Measurements from ENCODE around the gene MS4A13.
"Not testable (repeated sequence)": the region's sequence is repeated elsewhere in the genome, so short reads cannot be mapped to it uniquely, and the experiment has no call there.

Gene MS4A13

GRCh38 chr11:60530454-60531100 lies 15.4 kb downstream of the MS4A13 start:
- no peak for DNase-seq (ENCODE audit: low spot score)

- not testable (repeated sequence) for DNase-seq (ENCODE audit: low spot score)
Measured at GRCh38 chr11:60532383-60532782, 17.2 kb downstream of the MS4A13 start.

DNA sequence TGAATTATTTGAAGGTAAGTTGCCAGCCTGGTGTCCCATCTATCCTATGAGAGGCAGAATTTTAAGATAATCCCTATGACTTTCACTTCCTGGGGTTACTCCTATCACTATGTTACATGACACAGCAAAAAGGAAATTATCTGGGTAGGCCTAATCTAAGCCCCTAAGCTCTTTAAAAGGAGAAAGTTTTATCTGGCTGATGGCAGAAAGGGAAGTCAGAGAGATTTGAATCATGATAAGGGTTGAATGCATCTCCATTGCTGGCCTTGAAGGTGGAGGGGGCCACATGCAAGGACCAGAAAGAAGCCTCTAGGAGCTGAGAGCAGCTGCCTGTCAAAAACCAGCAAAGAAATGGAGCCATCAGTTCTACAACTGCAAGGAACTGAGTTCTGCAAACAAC lies 23.4 kb downstream of the MS4A13 start:
- not testable (repeated sequence) for DNase-seq (ENCODE audit: low spot score)

- no peak for DNase-seq (ENCODE audit: low spot score)
Measured at GRCh38 chr11:60544077-60544476, 28.9 kb downstream of the MS4A13 start.

- no peak for DNase-seq (ENCODE audit: low spot score)
Measured at GRCh38 chr11:60561254-60561653, 46.1 kb downstream of the MS4A13 start.

DNA sequence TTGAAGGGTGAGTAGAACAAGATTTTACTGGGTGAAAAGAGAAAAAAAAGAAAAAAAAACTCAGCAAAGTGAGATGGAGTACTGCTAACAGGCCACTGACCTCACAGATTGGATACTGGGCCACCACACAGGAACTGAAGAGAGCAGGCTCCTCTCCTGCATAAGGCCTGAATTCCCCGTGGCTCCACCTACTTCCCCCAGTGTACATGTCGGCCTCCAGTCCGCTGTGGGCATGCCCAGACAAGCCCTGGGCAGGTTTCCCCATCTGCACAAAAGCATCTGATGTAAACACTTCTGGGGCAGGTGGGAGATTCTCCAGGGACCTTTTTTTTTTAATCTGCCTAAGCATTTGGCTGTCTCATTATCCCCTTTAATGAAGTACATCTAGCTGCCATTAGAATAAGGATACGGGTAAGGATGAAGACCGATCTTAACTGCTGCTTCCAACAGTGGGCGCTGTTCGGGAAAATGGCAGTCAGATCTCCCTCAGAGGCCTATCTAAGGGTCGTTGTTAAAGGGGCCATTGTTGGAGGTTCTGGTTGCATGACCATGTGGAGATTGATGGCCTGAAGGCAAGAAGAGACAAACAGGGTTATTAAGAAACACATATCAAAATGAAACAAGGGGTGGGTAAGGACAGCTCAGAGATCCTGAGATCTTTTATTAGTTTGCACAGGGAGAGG lies 48.5 kb downstream of the MS4A13 start:
- no peak for DNase-seq (ENCODE audit: low spot score)

GRCh38 chr11:60566776-60567175 lies 51.6 kb downstream of the MS4A13 start:
- DNase-seq (ENCODE audit: low spot score), result no peak

- DNase-seq (ENCODE audit: low spot score), result no peak
Measured at GRCh38 chr11:60570970-60571369, 55.8 kb downstream of the MS4A13 start.

DNA sequence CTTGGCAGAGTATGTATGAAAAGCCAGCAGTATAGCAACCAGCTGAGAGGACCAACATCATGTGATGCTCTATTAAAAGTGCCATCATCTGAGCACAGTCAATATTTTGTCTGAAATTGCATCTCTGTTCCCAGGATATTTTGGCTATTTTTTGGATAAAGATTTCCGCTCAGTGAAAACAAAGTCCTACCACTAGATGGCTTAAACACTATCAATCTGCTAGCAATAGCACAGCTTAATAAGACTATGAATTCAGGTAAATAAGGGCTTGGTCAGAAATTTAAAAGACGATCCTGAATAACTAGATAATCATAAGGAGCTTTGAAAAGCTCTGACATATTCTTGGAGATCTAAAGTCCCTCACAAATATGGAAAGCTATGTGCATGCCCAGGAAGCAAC lies 74.4 kb downstream of the MS4A13 start:
- DNase-seq (ENCODE audit: low spot score), result no peak
